Testis (tissue), 3 donors: ENCODE data around the gene PCLAF. TPM values are rescaled to one million over a fixed set of nuclear protein-coding genes. Genes with fewer than 3 reads are reported as not detected.

Experiments used
- DNase-seq: peaks from one replicate; pipeline ENCODE4 v3.0.0-alpha.2; 2019
- H3K27ac ChIP-seq, 2 donors: fragments of 200-600 bp; sonication (generic); one replicate each; pipeline ENCODE4 v1.5.1; 2019
- H3K27me3 ChIP-seq: fragments of 200-600 bp; sonication (generic); one replicate; pipeline ENCODE4 v1.5.1; 2019
- H3K36me3 ChIP-seq: fragments of 200-600 bp; sonication (generic); one replicate; pipeline ENCODE4 v1.5.1; 2017; ENCODE audit warnings: low read depth; ENCODE audit errors: missing control alignments
- H3K4me1 ChIP-seq: fragments of 200-600 bp; sonication (generic); one replicate; pipeline ENCODE4 v1.5.1; 2019
- H3K4me3 ChIP-seq, 2 donors: fragments of 200-600 bp; sonication (generic); one replicate each; pipeline ENCODE4 v1.5.1; 2017 to 2019
- H3K9me3 ChIP-seq: fragments of 200-600 bp; sonication (generic); one replicate; pipeline ENCODE4 v1.5.1; 2017
- POLR2A ChIP-seq: fragments of 450-650 bp; IDR thresholded peaks from one replicate; pipeline ENCODE4 v1.6.1; 2017; ENCODE audit warnings: antibody characterized with exemption, mild to moderate bottlenecking, moderate library complexity
- WGBS, 2 donors: methylation state at CpG; one replicate each; pipeline ENCODE4 v1.1.5; 2018; 5-methylcytosine and 5-hydroxymethylcytosine counted together
- intact Hi-C: fragments of 100-400 bp; cut with DNase I; formaldehyde crosslinking; loops from one replicate; pipeline ENCODE4 v1.15.1; 2023; ENCODE audit warnings: low total_unique reads
- polyA plus RNA-seq: library from polyadenylated mRNA; stranded (reverse); fragments of 350-450 nt; fragmentation: Illumina TruSeq; extraction: RNeasy Lipid Tissue Mini Kit (QIAGEN cat#74804); gene quantifications from one replicate; pipeline ENCODE4 v1.2.3, GENCODE V29; 2014; ENCODE audit warnings: low read depth, low replicate concordance; ENCODE audit not compliant: insufficient read depth
- small RNA-seq, 2 donors: library from RNA; depleted of rRNA; stranded (forward); fragments of <200 nt; gene quantifications; one replicate each; pipeline ENCODE3, GENCODE V24; 2016
- total RNA-seq, 2 donors: library from RNA; depleted of rRNA; stranded (reverse); fragments of >200 nt; gene quantifications; one replicate each; pipeline ENCODE4 v1.2.3, GENCODE V29; 2016
- TF ChIP-seq, protein P1 (sequence below), 3 experiments: fragments of 450-650 bp in 2 of 3; fragments of 200-600 bp in 1 of 3; sonication (generic) in 1 of 3; IDR thresholded peaks; one replicate each; pipeline ENCODE4 v1.5.1; 2016 to 2019; ENCODE audit warnings: antibody characterized with exemption in 3 of 3, mild to moderate bottlenecking in 2 of 3, moderate library complexity in 1 of 3

PCLAF gene
- total and polyA plus RNA-seq, 3 donors from 2014 or later = 6.0 to 19.5 (median 10.9) TPM

DNA sequence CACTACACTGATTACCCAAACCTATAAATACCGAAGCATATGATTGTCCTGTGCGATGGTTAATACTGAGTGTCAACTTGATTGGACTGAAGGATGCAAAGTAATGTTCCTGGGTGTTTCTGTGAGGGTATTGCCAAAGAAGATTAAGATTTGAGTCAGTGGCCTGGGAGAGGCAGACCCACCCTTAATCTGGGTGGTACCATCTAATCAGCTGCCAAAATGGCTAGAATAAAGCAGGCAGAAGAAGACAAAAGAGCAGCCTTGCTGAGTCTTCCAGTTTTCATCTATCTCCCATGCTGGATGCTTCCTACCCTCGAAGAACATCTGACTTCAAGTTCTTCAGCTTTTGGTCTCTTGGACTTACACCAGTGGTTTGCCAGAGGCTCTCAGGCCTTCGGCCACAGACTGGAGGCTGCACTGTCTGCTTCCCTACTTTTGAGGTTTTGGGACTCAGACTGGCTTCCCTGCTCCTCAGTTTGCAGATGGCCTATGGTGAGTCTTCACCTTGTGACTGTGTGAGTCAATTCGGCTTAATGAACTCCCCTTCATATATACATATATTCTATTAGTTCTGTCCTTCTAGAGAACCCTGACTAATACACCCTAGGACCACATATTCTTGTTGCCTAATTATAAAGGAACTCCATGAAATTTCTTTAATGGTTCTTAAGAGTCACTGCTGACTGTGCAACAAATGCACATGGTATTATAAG lies 56.9 kb downstream of the PCLAF start:
- WGBS, 2 donors = 93 to 94% methylated on average over 5 of the region's 5 CpGs
- no peak overlapping the region for H3K27ac ChIP-seq
- no peaks in the 10 kb centered on the region for H3K27me3 ChIP-seq
- no peak for TF ChIP-seq POLR2A
- TF ChIP-seq, protein P1, sequence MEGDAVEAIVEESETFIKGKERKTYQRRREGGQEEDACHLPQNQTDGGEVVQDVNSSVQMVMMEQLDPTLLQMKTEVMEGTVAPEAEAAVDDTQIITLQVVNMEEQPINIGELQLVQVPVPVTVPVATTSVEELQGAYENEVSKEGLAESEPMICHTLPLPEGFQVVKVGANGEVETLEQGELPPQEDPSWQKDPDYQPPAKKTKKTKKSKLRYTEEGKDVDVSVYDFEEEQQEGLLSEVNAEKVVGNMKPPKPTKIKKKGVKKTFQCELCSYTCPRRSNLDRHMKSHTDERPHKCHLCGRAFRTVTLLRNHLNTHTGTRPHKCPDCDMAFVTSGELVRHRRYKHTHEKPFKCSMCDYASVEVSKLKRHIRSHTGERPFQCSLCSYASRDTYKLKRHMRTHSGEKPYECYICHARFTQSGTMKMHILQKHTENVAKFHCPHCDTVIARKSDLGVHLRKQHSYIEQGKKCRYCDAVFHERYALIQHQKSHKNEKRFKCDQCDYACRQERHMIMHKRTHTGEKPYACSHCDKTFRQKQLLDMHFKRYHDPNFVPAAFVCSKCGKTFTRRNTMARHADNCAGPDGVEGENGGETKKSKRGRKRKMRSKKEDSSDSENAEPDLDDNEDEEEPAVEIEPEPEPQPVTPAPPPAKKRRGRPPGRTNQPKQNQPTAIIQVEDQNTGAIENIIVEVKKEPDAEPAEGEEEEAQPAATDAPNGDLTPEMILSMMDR (IDR thresholded peaks at IDR 0.05) = no peak
- H3K4me3 ChIP-seq = no peak overlapping the region
- H3K9me3 ChIP-seq = no peaks in the 10 kb centered on the region
- no peaks in the 10 kb centered on the region for H3K36me3 ChIP-seq
- no peak for DNase-seq
- intact Hi-C loops = no loop called here
- no peaks in the 10 kb centered on the region for H3K4me1 ChIP-seq

DNA sequence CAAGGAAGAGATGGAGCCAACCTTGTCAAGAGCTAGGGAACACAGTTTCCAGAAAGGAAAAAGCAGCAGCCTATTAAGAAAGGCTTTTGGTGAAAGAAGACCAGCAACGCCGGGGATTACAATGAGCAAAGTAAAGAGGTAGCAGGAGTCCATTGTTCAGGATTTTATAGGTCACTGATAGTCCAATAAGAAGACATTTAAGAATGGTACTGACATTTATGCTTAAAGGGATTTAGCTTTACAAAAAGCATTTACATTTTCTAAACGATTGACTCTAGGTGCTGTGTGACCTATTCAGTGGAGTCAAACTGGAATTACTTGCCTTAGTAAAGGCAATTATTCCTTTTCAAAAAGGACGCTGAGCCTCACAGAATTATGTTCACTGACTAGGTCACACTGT lies 66.0 kb downstream of the PCLAF start:
- TF ChIP-seq, protein P1 (IDR thresholded peaks at IDR 0.05) = no peak
- no peak for TF ChIP-seq POLR2A
- Histone ChIP-seq H3K9me3 (no peaks in the 10 kb centered on the region), H3K4me1 (peaks cover 6% of the 10 kb centered on the region), H3K4me3 (no peak overlapping the region), H3K27ac (no peak overlapping the region), H3K27me3 (no peaks in the 10 kb centered on the region), H3K36me3 (no peaks in the 10 kb centered on the region)
- intact Hi-C loops = no loop called here
- DNase-seq = no peak
- WGBS, 2 donors = 57 to 60% methylated on average over 4 of the region's 4 CpGs

DNA sequence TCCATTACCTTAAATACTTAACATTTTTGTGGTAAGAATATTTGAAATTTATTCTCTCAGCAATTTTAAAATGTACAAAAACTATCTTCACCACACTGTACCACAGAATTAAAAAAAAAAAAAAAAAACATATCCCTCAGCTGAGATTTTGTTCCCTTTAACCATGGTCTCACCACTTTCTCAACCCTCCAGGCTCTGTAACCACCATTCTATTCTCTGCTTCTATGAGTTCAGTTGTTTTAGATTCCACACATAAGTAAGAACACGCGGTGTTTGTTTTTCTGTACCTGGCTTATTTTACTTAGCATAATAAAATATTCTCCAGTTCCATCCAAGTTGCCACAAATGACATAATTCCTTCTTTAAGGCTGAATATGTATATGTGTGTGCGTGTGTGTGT lies 66.8 kb downstream of the PCLAF start:
- Histone ChIP-seq H3K9me3 (no peaks in the 10 kb centered on the region), H3K27me3 (no peaks in the 10 kb centered on the region), H3K4me1 (peaks cover 6% of the 10 kb centered on the region), H3K4me3 (no peak overlapping the region), H3K36me3 (no peaks in the 10 kb centered on the region), H3K27ac (no peak overlapping the region)
- DNase-seq = no peak
- 87% methylated on average over 3 of the region's 3 CpGs for WGBS, 2 donors
- intact Hi-C loops = no loop called here
- TF ChIP-seq, protein P1 (IDR thresholded peaks at IDR 0.05) = no peak
- no peak for TF ChIP-seq POLR2A

Small RNA genes within 50 kb of the gene (small RNA-seq; reads per million reads assigned to genes)
- gene RF00554 = 0 reads per million in 2 donors

Other genes starting within 250 kb of the PCLAF start
- 1 to 10 TPM; 2.0 TPM for gene SNX22, start 229.7 kb downstream of the PCLAF start, total RNA-seq
- 1.9 TPM for gene SNX22, start 229.7 kb downstream of the PCLAF start, polyA plus RNA-seq
- gene PPIB, start 218.4 kb downstream of the PCLAF start, total RNA-seq = 100 to 1,000 TPM; 202 to 302 TPM
- 288 TPM for gene PPIB, start 218.4 kb downstream of the PCLAF start, polyA plus RNA-seq
- 10 to 100 TPM; 32.7 to 59.6 TPM for gene CSNK1G1, start 25.3 kb downstream of the PCLAF start, total RNA-seq
- 77.5 TPM for gene CSNK1G1, start 25.3 kb downstream of the PCLAF start, polyA plus RNA-seq
- 10 to 100 TPM; 17.1 to 19.4 TPM for gene TRIP4, start 6.4 kb upstream of the PCLAF start, total RNA-seq
- gene TRIP4, start 6.4 kb upstream of the PCLAF start, polyA plus RNA-seq = 23.4 TPM
- 10 to 100 TPM; 48.7 to 60.5 TPM for gene ZNF609, start 79.1 kb upstream of the PCLAF start, total RNA-seq
- gene ZNF609, start 79.1 kb upstream of the PCLAF start, polyA plus RNA-seq = 75.8 TPM